ENCODE data around the gene TIAM2. TPM values are rescaled to one million over a fixed set of nuclear protein-coding genes. Genes with fewer than 3 reads are reported as not detected.

TIAM2 gene
- total and polyA plus RNA-seq, 7 donors, result 3.4 to 20.3 (median 10.0) TPM

GRCh38 chr6:155079985-155080452 lies 84.9 kb downstream of the TIAM2 start:
- DNase-seq (no peak), ATAC-seq (no peak)
- H3K27ac ChIP-seq, result no peak overlapping the region
- no peaks in the 10 kb centered on the region for H3K27me3 ChIP-seq (ENCODE audit: insufficient read depth in 3 of 3, low read length in 2 of 3)
- no peaks in the 10 kb centered on the region for H3K9me3 ChIP-seq
- intact Hi-C loops (cut with DNase I), result no loop called here
- no peak for TF ChIP-seq CTCF (IDR thresholded peaks at IDR 0.05)
- no peak overlapping the region for H3K4me3 ChIP-seq
- no peaks in the 10 kb centered on the region for H3K36me3 ChIP-seq (ENCODE audit: insufficient read depth in 1 of 2, low read depth in 1 of 2)
- H3K4me1 ChIP-seq, result no peaks in the 10 kb centered on the region
- WGBS, 3 donors, result 73 to 78% (median 76%) methylated on average over 7 of the region's 7 CpGs

GRCh38 chr6:155080881-155081845 lies 86.0 kb downstream of the TIAM2 start:
- no peak overlapping the region for H3K27ac ChIP-seq
- intact Hi-C loops (cut with DNase I), result no loop called here
- H3K4me1 ChIP-seq, result no peaks in the 10 kb centered on the region
- H3K27me3 ChIP-seq (ENCODE audit: insufficient read depth in 3 of 3, low read length in 2 of 3), result no peaks in the 10 kb centered on the region
- DNase-seq (no peak), ATAC-seq (no peak)
- H3K9me3 ChIP-seq, result no peaks in the 10 kb centered on the region
- TF ChIP-seq CTCF (IDR thresholded peaks at IDR 0.05), result no peak
- 47 to 55% (median 50%) methylated on average over 9 of the region's 9 CpGs for WGBS, 3 donors
- H3K36me3 ChIP-seq (ENCODE audit: insufficient read depth in 1 of 2, low read depth in 1 of 2), result no peaks in the 10 kb centered on the region
- H3K4me3 ChIP-seq, result no peak overlapping the region

- Histone ChIP-seq H3K27ac (no peak overlapping the region), H3K27me3 (ENCODE audit: insufficient read depth in 3 of 3, low read length in 2 of 3) (no peaks in the 10 kb centered on the region), H3K4me3 (no peak overlapping the region), H3K4me1 (no peaks in the 10 kb centered on the region), H3K9me3 (no peaks in the 10 kb centered on the region), H3K36me3 (ENCODE audit: insufficient read depth in 1 of 2, low read depth in 1 of 2) (no peaks in the 10 kb centered on the region)
- no peak for TF ChIP-seq CTCF (IDR thresholded peaks at IDR 0.05)
- 78 to 88% (median 86%) methylated on average over 4 of the region's 4 CpGs for WGBS, 3 donors
- ATAC-seq (no peak), DNase-seq (no peak)
- intact Hi-C loops (cut with DNase I), result no loop called here
These were observed 89.5 kb downstream of the TIAM2 start for GRCh38 chr6:155084431-155085123.

- intact Hi-C loops (cut with DNase I), result no loop called here
- H3K4me3 ChIP-seq, result no peak overlapping the region
These were observed 90.6 kb downstream of the TIAM2 start for GRCh38 chr6:155085582-155086257.

More at GRCh38 chr6:155085582-155086257, 90.6 kb downstream of the TIAM2 start:
- Histone ChIP-seq H3K27me3 (ENCODE audit: insufficient read depth in 3 of 3, low read length in 2 of 3) (no peaks in the 10 kb centered on the region), H3K4me1 (no peaks in the 10 kb centered on the region), H3K9me3 (no peaks in the 10 kb centered on the region), H3K27ac (no peak overlapping the region), H3K36me3 (ENCODE audit: insufficient read depth in 1 of 2, low read depth in 1 of 2) (no peaks in the 10 kb centered on the region)
- 68 to 80% (median 74%) methylated on average over 8 of the region's 8 CpGs for WGBS, 3 donors
- TF ChIP-seq CTCF (IDR thresholded peaks at IDR 0.05), result no peak
- ATAC-seq (peak in 3 of 4 donors; percentile 40 to 64 (median 41)), DNase-seq (no peak)
